HEK293 (cell line): ENCODE data around the gene SLC7A4.

Experiments used
- CTCF ChIP-seq: fragments of 450-650 bp; formaldehyde crosslinking; IDR thresholded peaks from 2 replicates; pipeline ENCODE4 v1.5.1; 2016; ENCODE audit warnings: missing biosample characterization, missing genetic modification characterization
- GLIS1 ChIP-seq: fragments of 450-650 bp; formaldehyde crosslinking; IDR thresholded peaks from 2 replicates; pipeline ENCODE4 v1.5.1; 2016; ENCODE audit warnings: missing biosample characterization, missing genetic modification characterization
- HOXA7 ChIP-seq: sonication (generic); formaldehyde crosslinking; IDR thresholded peaks from 2 replicates; pipeline ENCODE4 v1.8.1; 2022; ENCODE audit warnings: missing genetic modification reagents, borderline replicate concordance
- KLF1 ChIP-seq: fragments of 450-650 bp; formaldehyde crosslinking; IDR thresholded peaks from 2 replicates; pipeline ENCODE4 v1.5.1; 2016; ENCODE audit warnings: missing biosample characterization, missing genetic modification characterization
- KLF10 ChIP-seq: fragments of 450-650 bp; IDR thresholded peaks from 2 replicates; pipeline ENCODE4 v1.5.1; 2018; ENCODE audit warnings: missing biosample characterization, mild to moderate bottlenecking, missing genetic modification characterization
- OVOL3 ChIP-seq: fragments of 450-650 bp; formaldehyde crosslinking; IDR thresholded peaks from 2 replicates; pipeline ENCODE4 v1.5.1; 2016; ENCODE audit warnings: missing biosample characterization, missing genetic modification characterization
- PATZ1 ChIP-seq: fragments of 450-650 bp; formaldehyde crosslinking; IDR thresholded peaks from 2 replicates; pipeline ENCODE4 v1.5.1; 2016; ENCODE audit warnings: missing biosample characterization, missing genetic modification characterization
- PRDM1 ChIP-seq: fragments of 450-650 bp; formaldehyde crosslinking; IDR thresholded peaks from 2 replicates; pipeline ENCODE4; 2016; ENCODE audit warnings: missing biosample characterization, missing genetic modification characterization
- ZNF114 ChIP-seq: fragments of 450-650 bp; formaldehyde crosslinking; IDR thresholded peaks from 2 replicates; pipeline ENCODE4 v1.5.0; 2017; ENCODE audit warnings: missing biosample characterization, missing genetic modification characterization
- ZNF223 ChIP-seq: fragments of 450-650 bp; formaldehyde crosslinking; IDR thresholded peaks from 2 replicates; pipeline ENCODE4 v1.5.1; 2016; ENCODE audit warnings: missing biosample characterization, missing genetic modification characterization
- ZNF701 ChIP-seq: fragments of 450-650 bp; formaldehyde crosslinking; IDR thresholded peaks from 2 replicates; pipeline ENCODE4 v1.5.1; 2016; ENCODE audit warnings: missing biosample characterization, missing genetic modification characterization
- TF ChIP-seq, protein P1 (sequence below): fragments of 450-650 bp; formaldehyde crosslinking; IDR thresholded peaks from 2 replicates; pipeline ENCODE4 v1.5.1; 2016; ENCODE audit warnings: missing biosample characterization, missing genetic modification characterization
- TF ChIP-seq, protein P2 (sequence below): fragments of 450-650 bp; formaldehyde crosslinking; IDR thresholded peaks from 2 replicates; pipeline ENCODE4 v1.5.1; 2017; ENCODE audit warnings: missing biosample characterization, missing genetic modification characterization

- peak; percentile 70 for TF ChIP-seq CTCF (tag by site-specific recombination)
- TF ChIP-seq OVOL3, result no peak
- no peak for TF ChIP-seq KLF1 (tag by site-specific recombination)
- TF ChIP-seq ZNF223, result no peak
- TF ChIP-seq GLIS1, result no peak
- TF ChIP-seq PRDM1 (tag by site-specific recombination), result no peak
- no peak for TF ChIP-seq ZNF114
- no peak for TF ChIP-seq KLF10
- no peak for TF ChIP-seq ZNF701 (tag by site-specific recombination)
- TF ChIP-seq HOXA7 (CRISPR knock-in tag), result no peak
- no peak for TF ChIP-seq PATZ1 (tag by site-specific recombination)
- TF ChIP-seq, protein P1, sequence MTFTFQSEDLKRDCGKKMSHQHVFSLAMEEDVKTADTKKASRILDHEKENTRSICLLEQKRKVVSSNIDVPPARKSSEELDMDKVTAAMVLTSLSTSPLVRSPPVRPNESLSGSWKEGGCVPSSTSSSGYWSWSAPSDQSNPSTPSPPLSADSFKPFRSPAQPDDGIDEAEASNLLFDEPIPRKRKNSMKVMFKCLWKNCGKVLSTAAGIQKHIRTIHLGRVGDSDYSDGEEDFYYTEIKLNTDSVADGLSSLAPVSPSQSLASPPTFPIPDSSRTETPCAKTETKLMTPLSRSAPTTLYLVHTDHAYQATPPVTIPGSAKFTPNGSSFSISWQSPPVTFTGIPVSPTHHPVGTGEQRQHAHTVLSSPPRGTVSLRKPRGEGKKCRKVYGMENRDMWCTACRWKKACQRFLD (tag by site-specific recombination), result no peak
- TF ChIP-seq, protein P2, sequence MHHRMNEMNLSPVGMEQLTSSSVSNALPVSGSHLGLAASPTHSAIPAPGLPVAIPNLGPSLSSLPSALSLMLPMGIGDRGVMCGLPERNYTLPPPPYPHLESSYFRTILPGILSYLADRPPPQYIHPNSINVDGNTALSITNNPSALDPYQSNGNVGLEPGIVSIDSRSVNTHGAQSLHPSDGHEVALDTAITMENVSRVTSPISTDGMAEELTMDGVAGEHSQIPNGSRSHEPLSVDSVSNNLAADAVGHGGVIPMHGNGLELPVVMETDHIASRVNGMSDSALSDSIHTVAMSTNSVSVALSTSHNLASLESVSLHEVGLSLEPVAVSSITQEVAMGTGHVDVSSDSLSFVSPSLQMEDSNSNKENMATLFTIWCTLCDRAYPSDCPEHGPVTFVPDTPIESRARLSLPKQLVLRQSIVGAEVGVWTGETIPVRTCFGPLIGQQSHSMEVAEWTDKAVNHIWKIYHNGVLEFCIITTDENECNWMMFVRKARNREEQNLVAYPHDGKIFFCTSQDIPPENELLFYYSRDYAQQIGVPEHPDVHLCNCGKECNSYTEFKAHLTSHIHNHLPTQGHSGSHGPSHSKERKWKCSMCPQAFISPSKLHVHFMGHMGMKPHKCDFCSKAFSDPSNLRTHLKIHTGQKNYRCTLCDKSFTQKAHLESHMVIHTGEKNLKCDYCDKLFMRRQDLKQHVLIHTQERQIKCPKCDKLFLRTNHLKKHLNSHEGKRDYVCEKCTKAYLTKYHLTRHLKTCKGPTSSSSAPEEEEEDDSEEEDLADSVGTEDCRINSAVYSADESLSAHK (tag by site-specific recombination), result no peak
Measured at GRCh38 chr22:21020802-21021429, 11.4 kb downstream of the SLC7A4 start.
